ENCODE measurements around the gene PGK1.
"Not testable (repeated sequence)": the region's sequence is repeated elsewhere in the genome, so short reads cannot be mapped to it uniquely, and the experiment has no call there.

PGK1 gene

GRCh38 chrX:78129714-78130113 is 25.7 kb downstream of the PGK1 start:
- no peak for DNase-seq (ENCODE audit: low read depth)
- no peak for TF ChIP-seq CTCF (IDR thresholded peaks at IDR 0.05; ENCODE audit: insufficient read depth, low read depth, low read length, missing control alignments)
- no peak overlapping the region for H3K4me3 ChIP-seq (ENCODE audit: low read depth, low read length)

GRCh38 chrX:78130396-78130795 is 26.3 kb downstream of the PGK1 start:
- no peak for TF ChIP-seq CTCF (IDR thresholded peaks at IDR 0.05; ENCODE audit: insufficient read depth, low read depth, low read length, missing control alignments)
- no peak for DNase-seq (ENCODE audit: low read depth)
- no peak overlapping the region for H3K4me3 ChIP-seq (ENCODE audit: low read depth, low read length)

GRCh38 chrX:78131117-78131516 is 27.1 kb downstream of the PGK1 start:
- no peak for DNase-seq (ENCODE audit: low read depth)
- no peak for TF ChIP-seq CTCF (IDR thresholded peaks at IDR 0.05; ENCODE audit: insufficient read depth, low read depth, low read length, missing control alignments)
- no peak overlapping the region for H3K4me3 ChIP-seq (ENCODE audit: low read depth, low read length)

GRCh38 chrX:78133238-78133960 is 29.4 kb downstream of the PGK1 start:
- no peak overlapping the region for H3K4me3 ChIP-seq (ENCODE audit: low read depth, low read length)
- no peak for DNase-seq (ENCODE audit: low read depth)
- TF ChIP-seq CTCF (IDR thresholded peaks at IDR 0.05; ENCODE audit: insufficient read depth, low read depth, low read length, missing control alignments) = no peak

- H3K4me3 ChIP-seq (ENCODE audit: low read depth, low read length) = peak within 1 kb of the TSS; percentile 75
- TF ChIP-seq CTCF (IDR thresholded peaks at IDR 0.05; ENCODE audit: insufficient read depth, low read depth, low read length, missing control alignments) = no peak
- DNase-seq (ENCODE audit: low read depth) = peak; percentile 86
These were observed 35.4 kb downstream of the PGK1 start, which contains the start of gene TAF9B for GRCh38 chrX:78139160-78140123. Gene TAF9B, minus strand, starts transcription at chrX:78139650. Its CDS starts 39 bp downstream, at chrX:78139611.

- peak overlapping the region; percentile 75 for H3K4me3 ChIP-seq (ENCODE audit: low read depth, low read length)
- no peak for TF ChIP-seq CTCF (IDR thresholded peaks at IDR 0.05; ENCODE audit: insufficient read depth, low read depth, low read length, missing control alignments)
These were observed 36.2 kb downstream of the PGK1 start for GRCh38 chrX:78140206-78140605.

GRCh38 chrX:78147002-78147540 is 43.0 kb downstream of the PGK1 start:
- DNase-seq (ENCODE audit: low read depth); H3K4me3 ChIP-seq (ENCODE audit: low read depth, low read length): not testable (repeated sequence)

More at GRCh38 chrX:78140206-78140605, 36.2 kb downstream of the PGK1 start:
- DNase-seq (ENCODE audit: low read depth) = no peak

- H3K4me3 ChIP-seq (ENCODE audit: low read depth, low read length); DNase-seq (ENCODE audit: low read depth): not testable (repeated sequence)
These were observed 53.3 kb downstream of the PGK1 start for GRCh38 chrX:78157373-78157772.

- not testable (repeated sequence) for DNase-seq (ENCODE audit: low read depth); H3K4me3 ChIP-seq (ENCODE audit: low read depth, low read length)
These were observed 53.8 kb downstream of the PGK1 start for GRCh38 chrX:78157846-78158245.

GRCh38 chrX:78160711-78161110 is 56.7 kb downstream of the PGK1 start:
- H3K4me3 ChIP-seq (ENCODE audit: low read depth, low read length); DNase-seq (ENCODE audit: low read depth): not testable (repeated sequence)
